ENCODE data around the gene MAEA.
A peak's percentile ranks its signal among the peaks of the same experiment; 100 is the strongest.

MAEA gene

GRCh38 chr4:1289207-1290164 lies at the start of gene MAEA:
Gene MAEA (plus strand): TSS chr4:1289891. CDS start chr4:1289914, 23 bp downstream.
- ATAC-seq (peak; percentile 98), DNase-seq (peak; percentile 97)

GRCh38 chr4:1239950-1240307 lies 49.8 kb upstream of the MAEA start:
- no peak for ATAC-seq
- no peak for DNase-seq

GRCh38 chr4:1240721-1241465 lies 48.8 kb upstream of the MAEA start:
- DNase-seq (no peak), ATAC-seq (no peak)

- ATAC-seq (no peak), DNase-seq (no peak)
Observed at GRCh38 chr4:1241466-1241935, 48.2 kb upstream of the MAEA start.

GRCh38 chr4:1241936-1242505 lies 47.7 kb upstream of the MAEA start:
- DNase-seq (no peak), ATAC-seq (no peak)

GRCh38 chr4:1242506-1243450 lies 46.9 kb upstream of the MAEA start:
- DNase-seq (no peak), ATAC-seq (no peak)

- DNase-seq (no peak), ATAC-seq (no peak)
Observed at GRCh38 chr4:1243451-1244080, 46.1 kb upstream of the MAEA start.

GRCh38 chr4:1244081-1244977 lies 45.4 kb upstream of the MAEA start:
- DNase-seq (no peak), ATAC-seq (no peak)

GRCh38 chr4:1244978-1245471 lies 44.7 kb upstream of the MAEA start:
- no peak for ATAC-seq
- DNase-seq = no peak

- no peak for ATAC-seq
- DNase-seq = no peak
Observed at GRCh38 chr4:1245481-1246051, 44.1 kb upstream of the MAEA start.

- DNase-seq (peak; percentile 32), ATAC-seq (no peak)
Observed at GRCh38 chr4:1246111-1246881, 43.4 kb upstream of the MAEA start.

- peak; percentile 58 for DNase-seq
- ATAC-seq = no peak
Observed at GRCh38 chr4:1246901-1247863, 42.5 kb upstream of the MAEA start.

GRCh38 chr4:1247864-1248244 lies 41.8 kb upstream of the MAEA start:
- DNase-seq (no peak), ATAC-seq (no peak)

- ATAC-seq = peak; percentile 48
Observed at GRCh38 chr4:1248245-1249147, 41.2 kb upstream of the MAEA start, which contains the start of gene CTBP1. Gene CTBP1 (minus strand): TSS chr4:1249130. CDS start chr4:1241331, 7,799 bp downstream.

GRCh38 chr4:1249148-1249730 lies 40.5 kb upstream of the MAEA start:
- ATAC-seq = peak; percentile 58
- peak; percentile 85 for DNase-seq

More at GRCh38 chr4:1248245-1249147, 41.2 kb upstream of the MAEA start, which contains the start of gene CTBP1:
- DNase-seq = peak; percentile 88

Data from stimulated activated naive CD8-positive, alpha-beta T cell treated with anti-CD3 and anti-CD28 coated beads, Interleukin-15, Interleukin-2, amounts not matched to agents 100 U/mL and 50 U/mL, for 24 hours (primary cell).